ENCODE measurements around the gene LMNA.
A peak's percentile ranks its signal among the peaks of the same experiment; 100 is the strongest.
"Not testable (repeated sequence)": the region's sequence is repeated elsewhere in the genome, so short reads cannot be mapped to it uniquely, and the experiment has no call there.

The LMNA gene

DNA sequence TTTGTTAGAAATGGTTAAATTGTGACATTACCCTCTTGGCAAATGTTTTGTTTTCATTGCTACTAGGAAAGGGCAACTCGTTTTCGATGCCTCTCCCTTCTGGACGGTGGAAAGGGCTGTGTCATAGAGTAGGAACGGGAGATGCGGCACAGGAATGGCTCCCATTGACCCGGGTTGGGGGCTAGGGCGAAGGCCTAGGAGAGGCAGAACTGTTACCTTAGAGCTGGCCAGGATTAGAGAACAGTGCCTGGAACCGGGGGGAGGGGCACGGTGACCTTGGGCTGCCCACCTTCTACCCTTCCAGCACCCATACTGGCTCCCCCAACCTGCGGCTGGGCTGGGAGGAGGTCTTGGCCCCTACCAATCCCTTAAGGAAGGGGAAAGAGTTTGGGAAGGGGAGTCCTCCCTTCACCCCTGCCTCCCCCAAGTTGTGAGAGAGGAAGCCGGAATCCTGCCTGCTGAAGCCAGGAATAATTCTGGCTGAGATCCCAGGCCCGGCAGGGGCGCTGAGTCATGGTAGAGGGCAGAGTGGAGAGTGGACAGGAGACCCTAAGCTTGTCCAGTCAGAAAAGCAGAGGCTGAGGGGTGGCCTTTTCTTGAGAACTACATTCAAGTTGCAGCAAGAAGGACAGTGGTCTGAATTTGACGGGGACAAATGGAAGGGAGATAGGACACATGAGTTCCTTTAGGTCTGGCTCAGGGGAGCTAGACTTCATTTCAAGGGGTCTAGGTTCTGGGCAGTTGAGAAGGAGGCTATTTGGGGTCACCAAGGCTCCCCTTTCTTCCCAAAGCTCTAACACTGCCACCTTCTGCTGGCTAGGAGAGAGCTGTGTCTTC is 8.2 kb downstream of the LMNA start:
- H3K36me3 ChIP-seq (ENCODE audit: insufficient read depth, low read length) = peaks cover 9% of the 10 kb centered on the region; the same call in 1 of the 2 replicates
- H3K4me1 ChIP-seq (ENCODE audit: control insufficient read depth, insufficient read depth, low read length, unreplicated experiment) = peaks cover 82% of the 10 kb centered on the region
- no peaks in the 10 kb centered on the region for H3K27me3 ChIP-seq (ENCODE audit: insufficient read depth, low read length)
- peak overlapping the region; percentile 71 for H3K4me3 ChIP-seq (ENCODE audit: low read depth, low read length)
- peaks cover 86% of the 10 kb centered on the region for H3K79me2 ChIP-seq (ENCODE audit: control insufficient read depth, insufficient read depth, low read length, unreplicated experiment)
- H3K27ac ChIP-seq (ENCODE audit: low read depth, low read length) = peak overlapping the region; percentile 99
- no peak overlapping the region for H2AFZ ChIP-seq (ENCODE audit: low read length, unreplicated experiment)

DNA sequence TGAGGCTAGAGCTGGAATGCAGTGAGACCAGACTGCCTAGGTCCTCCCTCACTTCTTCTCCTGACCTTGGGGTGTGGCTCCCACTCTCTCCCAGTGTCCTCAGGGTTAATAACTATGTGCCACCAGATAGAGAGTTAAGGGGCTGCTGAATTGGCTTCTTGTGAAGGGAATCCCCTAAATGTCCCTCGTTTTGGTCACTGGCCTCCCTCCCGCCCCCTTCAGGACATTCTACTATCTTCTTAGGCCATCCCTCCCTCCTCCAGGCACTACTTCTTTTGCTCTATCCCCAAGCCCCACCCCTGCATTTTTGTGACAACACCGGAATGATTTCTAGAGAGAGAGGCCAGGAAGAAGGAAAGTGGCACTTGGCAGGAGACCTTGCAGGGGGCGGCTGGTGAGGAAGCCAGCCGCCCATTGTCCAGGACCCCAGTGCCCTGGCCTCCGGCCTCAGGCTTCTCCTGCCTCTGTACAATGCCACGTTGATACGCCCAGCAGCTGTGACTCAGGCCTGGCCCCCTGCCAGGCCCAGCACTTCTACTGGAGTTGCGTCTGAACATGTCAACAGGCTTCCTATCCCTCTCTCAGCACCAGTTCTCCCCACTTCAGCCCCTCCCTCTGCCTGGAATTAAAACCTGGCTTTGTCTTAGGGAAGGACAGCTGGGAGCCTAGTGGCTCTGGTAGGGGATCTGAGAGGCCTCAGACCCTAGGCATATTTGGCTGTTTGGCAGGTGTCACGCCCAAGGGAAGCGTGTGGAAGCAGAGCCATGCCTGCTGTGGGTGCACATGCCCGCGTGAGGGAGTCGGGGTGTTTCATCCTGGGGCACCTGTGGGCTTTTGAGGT is 9.1 kb downstream of the LMNA start:
- Histone ChIP-seq H3K4me1 (ENCODE audit: control insufficient read depth, insufficient read depth, low read length, unreplicated experiment) (peaks cover 83% of the 10 kb centered on the region), H3K36me3 (ENCODE audit: insufficient read depth, low read length) (peaks cover 2% of the 10 kb centered on the region; the same call in 1 of the 2 replicates), H3K27ac (ENCODE audit: low read depth, low read length) (peak overlapping the region; percentile 99), H3K4me3 (ENCODE audit: low read depth, low read length) (peak overlapping the region; percentile 71), H3K27me3 (ENCODE audit: insufficient read depth, low read length) (no peaks in the 10 kb centered on the region), H2AFZ (ENCODE audit: low read length, unreplicated experiment) (no peak overlapping the region), H3K79me2 (ENCODE audit: control insufficient read depth, insufficient read depth, low read length, unreplicated experiment) (peaks cover 86% of the 10 kb centered on the region)

DNA sequence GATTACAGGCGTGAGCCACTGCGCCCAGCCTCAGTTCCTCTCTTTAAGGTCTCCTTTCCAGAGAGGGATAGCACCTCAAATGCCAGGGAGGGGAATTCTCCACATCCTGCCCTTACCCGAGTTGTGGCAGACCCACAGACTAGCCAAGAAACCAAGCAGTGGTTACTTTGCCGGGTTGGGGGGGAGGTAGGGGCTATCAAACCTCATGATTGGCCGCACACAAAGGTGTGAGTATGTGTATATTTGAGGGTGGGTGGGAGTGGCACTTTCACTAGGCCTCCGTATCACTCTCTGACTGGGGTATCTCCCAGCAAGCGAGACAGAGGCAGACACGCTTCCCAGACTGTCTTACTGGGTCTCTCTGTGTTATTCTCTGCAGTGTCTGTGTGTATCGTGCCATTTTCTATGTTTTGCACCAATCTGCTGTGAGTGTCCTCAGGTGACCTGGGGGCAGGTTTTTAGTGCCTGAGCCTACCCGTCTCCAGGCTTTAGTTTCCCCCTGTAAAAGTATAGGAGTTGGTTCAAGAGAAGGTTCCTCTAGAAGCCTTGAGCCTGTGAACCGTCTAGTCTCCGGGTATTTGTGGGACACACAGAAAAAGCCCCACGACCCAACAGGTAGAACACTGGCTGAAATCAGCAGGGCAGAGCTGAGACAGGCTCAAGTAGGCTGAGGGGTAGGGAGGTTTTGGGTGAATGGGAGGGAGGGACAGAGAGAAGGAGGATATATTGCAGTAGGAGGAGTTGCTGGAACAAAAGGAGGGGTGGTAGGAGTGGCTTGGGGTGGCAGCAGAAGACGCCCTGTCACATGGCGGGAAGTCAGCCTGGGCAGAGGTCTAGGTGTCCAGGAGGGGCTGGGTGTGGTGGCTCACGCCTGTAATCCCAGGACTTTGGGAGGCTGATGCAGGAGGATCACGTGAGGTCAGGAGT is 10.3 kb downstream of the LMNA start:
- Histone ChIP-seq H2AFZ (ENCODE audit: low read length, unreplicated experiment) (no peak overlapping the region), H3K4me1 (ENCODE audit: control insufficient read depth, insufficient read depth, low read length, unreplicated experiment) (peaks cover 88% of the 10 kb centered on the region), H3K36me3 (ENCODE audit: insufficient read depth, low read length) (no peaks in the 10 kb centered on the region; the same call in 1 of the 2 replicates), H3K79me2 (ENCODE audit: control insufficient read depth, insufficient read depth, low read length, unreplicated experiment) (peaks cover 87% of the 10 kb centered on the region), H3K4me3 (ENCODE audit: low read depth, low read length) (peak overlapping the region; percentile 27), H3K27ac (ENCODE audit: low read depth, low read length) (peak overlapping the region; percentile 99), H3K27me3 (ENCODE audit: insufficient read depth, low read length) (no peaks in the 10 kb centered on the region)

DNA sequence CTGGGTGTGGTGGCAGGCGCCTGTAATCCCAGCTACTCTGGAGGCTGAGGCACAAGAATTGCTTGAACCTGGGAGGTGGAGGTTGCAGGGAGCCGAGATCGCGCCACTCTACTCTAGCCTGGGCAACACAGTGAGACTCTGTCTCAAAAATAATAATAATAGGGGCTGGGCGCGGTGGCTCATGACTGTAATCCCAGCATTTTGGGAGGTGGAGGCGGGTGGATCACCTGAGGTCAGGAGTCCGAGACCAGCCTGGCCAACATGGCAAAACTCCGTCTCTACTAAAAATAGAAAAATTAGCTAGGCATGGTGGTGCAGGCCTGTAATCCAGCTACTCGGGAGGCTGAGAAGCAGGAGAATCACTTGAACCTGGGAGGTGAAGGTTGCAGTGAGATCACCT is 11.0 kb downstream of the LMNA start:
- not testable (repeated sequence) for H3K36me3 ChIP-seq (ENCODE audit: insufficient read depth, low read length); H3K4me3 ChIP-seq (ENCODE audit: low read depth, low read length); H2AFZ ChIP-seq (ENCODE audit: low read length, unreplicated experiment); H3K27me3 ChIP-seq (ENCODE audit: insufficient read depth, low read length)
- peak overlapping the region; percentile 99 for H3K27ac ChIP-seq (ENCODE audit: low read depth, low read length)
- H3K79me2 ChIP-seq (ENCODE audit: control insufficient read depth, insufficient read depth, low read length, unreplicated experiment) = peaks cover 87% of the 10 kb centered on the region
- H3K4me1 ChIP-seq (ENCODE audit: control insufficient read depth, insufficient read depth, low read length, unreplicated experiment) = peaks cover 86% of the 10 kb centered on the region

DNA sequence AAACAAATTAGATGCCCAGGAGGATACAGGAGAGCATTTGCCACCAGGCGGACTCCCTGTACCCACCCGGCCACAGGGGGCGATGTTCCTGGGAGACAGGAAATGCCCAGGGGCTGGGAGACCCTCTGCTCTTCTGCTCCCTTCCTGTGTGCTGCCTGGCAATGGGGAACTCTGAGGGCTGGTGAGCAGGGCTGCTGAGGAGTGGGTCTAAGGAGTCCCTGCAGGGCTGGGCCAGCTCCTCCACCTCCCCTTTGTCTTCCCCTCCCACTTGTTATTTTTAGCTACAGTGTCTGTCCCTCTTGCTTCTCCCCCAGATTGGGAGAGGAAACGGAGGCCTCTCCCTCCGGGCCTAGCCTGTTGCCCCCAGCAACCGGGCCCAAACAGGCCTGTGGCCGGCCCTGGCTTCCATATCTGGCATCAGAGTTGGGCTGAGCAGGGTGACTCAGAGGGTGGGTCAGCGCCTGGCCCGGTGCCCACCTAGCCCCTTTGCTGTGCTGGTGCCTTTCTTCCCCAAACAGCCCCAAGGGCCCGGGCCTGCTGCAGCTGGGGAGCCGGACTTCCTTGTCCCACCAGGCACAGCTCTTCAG is 11.6 kb downstream of the LMNA start:
- Histone ChIP-seq H3K27ac (ENCODE audit: low read depth, low read length) (peak overlapping the region; percentile 99), H3K4me3 (ENCODE audit: low read depth, low read length) (peak overlapping the region; percentile 65), H3K36me3 (ENCODE audit: insufficient read depth, low read length) (peaks cover 5% of the 10 kb centered on the region; the same call in 1 of the 2 replicates), H2AFZ (ENCODE audit: low read length, unreplicated experiment) (no peak overlapping the region), H3K4me1 (ENCODE audit: control insufficient read depth, insufficient read depth, low read length, unreplicated experiment) (peaks cover 83% of the 10 kb centered on the region), H3K79me2 (ENCODE audit: control insufficient read depth, insufficient read depth, low read length, unreplicated experiment) (peaks cover 86% of the 10 kb centered on the region), H3K27me3 (ENCODE audit: insufficient read depth, low read length) (no peaks in the 10 kb centered on the region)

DNA sequence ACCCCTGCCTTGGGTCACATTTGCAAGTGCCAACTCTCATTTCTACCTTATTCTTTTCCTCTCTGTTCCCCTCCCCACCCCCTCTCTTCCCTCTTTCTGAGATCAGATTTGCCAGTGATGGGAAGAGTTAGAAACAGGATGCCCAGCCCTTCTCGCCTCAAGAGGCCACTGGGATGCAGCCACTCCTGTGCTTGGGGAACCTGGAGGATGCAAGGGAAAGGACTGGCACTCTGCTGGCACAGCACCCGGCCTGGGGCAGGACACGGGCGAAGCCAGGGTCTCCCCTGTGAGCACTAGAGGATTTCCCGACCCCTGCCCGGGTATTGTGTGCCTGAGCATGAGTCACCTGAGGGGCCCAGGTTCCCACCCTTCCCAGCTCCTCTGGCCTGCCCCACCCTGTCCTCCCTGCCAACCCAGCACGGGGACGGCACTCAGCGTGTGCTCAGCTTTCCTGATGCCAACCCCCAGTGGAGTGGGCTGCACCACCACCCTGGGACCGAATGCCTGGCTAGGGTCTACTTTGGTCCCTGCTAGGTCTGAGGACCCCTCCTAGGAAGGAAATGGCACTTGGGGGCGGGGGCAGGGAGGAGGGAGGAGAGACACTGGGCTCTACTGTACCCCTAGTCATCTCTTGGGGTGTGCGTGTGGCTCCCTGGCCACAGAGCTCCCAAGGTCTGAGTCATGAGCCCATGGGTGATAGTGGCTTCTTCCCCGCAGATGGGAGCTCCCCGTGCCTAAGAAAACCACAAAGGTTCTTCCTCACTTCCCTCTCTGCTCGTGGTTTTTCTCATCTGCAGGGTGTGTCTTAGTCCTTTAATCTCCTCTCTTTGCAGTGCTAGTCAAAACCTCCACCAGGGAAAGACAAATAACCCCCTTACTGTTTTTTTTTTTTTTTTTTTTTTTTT is 12.4 kb downstream of the LMNA start:
- peaks cover 86% of the 10 kb centered on the region for H3K79me2 ChIP-seq (ENCODE audit: control insufficient read depth, insufficient read depth, low read length, unreplicated experiment)
- peaks cover 77% of the 10 kb centered on the region for H3K4me1 ChIP-seq (ENCODE audit: control insufficient read depth, insufficient read depth, low read length, unreplicated experiment)
- peaks cover 11% of the 10 kb centered on the region; the same call in 1 of the 2 replicates for H3K36me3 ChIP-seq (ENCODE audit: insufficient read depth, low read length)
- no peak overlapping the region for H2AFZ ChIP-seq (ENCODE audit: low read length, unreplicated experiment)
- no peaks in the 10 kb centered on the region for H3K27me3 ChIP-seq (ENCODE audit: insufficient read depth, low read length)
- H3K27ac ChIP-seq (ENCODE audit: low read depth, low read length) = peak overlapping the region; percentile 99
- peak overlapping the region; percentile 65 for H3K4me3 ChIP-seq (ENCODE audit: low read depth, low read length)

DNA sequence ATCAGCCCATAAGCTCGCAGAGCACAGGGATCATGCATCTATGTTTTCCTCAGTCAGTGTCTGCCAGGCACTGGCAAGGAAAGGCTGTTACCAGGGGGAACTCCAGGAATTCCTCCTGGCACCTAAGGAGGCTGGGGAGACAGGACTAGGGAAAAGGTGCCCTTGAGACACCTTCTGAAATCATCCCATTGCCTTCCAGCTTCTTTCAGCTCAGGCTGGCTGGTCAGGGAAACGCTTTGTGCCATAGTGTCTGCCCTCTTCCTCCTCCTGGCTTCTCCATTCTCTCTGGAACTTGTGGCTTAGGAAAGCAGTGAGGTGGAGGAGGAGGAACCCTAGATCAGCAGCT is 13.8 kb downstream of the LMNA start:
- peaks cover 11% of the 10 kb centered on the region; the same call in 1 of the 2 replicates for H3K36me3 ChIP-seq (ENCODE audit: insufficient read depth, low read length)
- peaks cover 68% of the 10 kb centered on the region for H3K4me1 ChIP-seq (ENCODE audit: control insufficient read depth, insufficient read depth, low read length, unreplicated experiment)
- peak overlapping the region; percentile 57 for H3K4me3 ChIP-seq (ENCODE audit: low read depth, low read length)
- H3K27me3 ChIP-seq (ENCODE audit: insufficient read depth, low read length) = no peaks in the 10 kb centered on the region
- peaks cover 73% of the 10 kb centered on the region for H3K79me2 ChIP-seq (ENCODE audit: control insufficient read depth, insufficient read depth, low read length, unreplicated experiment)
- H2AFZ ChIP-seq (ENCODE audit: low read length, unreplicated experiment) = no peak overlapping the region
- H3K27ac ChIP-seq (ENCODE audit: low read depth, low read length) = peak overlapping the region; percentile 99

DNA sequence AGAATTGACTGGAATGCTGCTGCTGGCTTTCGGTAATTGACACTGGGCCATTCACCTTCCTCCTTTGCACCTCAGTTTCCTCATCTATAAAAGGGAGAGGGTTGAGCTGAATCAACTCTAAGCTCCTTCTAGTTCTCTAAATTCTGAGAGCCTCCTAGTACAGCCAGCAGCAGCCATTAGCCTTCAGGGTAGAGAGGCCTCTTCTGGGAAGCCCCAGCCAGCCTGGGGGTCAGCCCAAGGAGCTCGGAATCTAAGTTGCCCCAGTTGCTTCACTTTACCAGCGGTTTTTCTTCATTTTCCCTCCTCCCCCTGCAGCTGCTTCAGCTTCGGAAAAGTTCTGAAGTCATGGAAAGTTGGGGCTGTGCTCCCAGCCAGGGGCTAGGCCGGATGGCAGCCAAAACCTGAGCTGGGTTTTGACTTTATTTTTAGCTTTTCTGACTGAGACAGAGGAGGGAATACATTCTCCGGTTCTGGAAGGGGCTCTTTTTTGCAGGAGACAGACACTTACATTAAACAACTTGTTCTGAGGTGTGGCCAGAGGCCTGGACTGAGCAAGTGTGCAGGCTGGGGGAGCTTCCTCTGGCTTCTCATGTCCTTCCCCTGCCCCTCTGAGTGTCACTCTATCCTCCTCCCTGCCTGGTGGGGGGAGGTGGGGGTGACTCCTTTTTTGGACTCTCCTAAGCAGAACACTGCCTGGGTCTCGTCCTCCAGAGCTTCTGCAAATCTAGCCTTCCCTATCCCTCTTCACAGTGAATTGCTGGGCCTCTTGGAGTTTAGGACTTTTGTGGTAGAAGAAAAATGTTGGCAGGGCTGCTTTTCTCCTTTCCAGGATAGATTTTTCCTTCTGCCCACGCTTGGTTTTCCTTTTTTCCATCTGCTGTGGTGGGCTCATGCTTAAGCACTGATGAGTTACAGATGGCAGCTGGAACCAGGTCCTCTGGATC is 14.4 kb downstream of the LMNA start:
- peaks cover 11% of the 10 kb centered on the region; the same call in 1 of the 2 replicates for H3K36me3 ChIP-seq (ENCODE audit: insufficient read depth, low read length)
- no peak overlapping the region for H2AFZ ChIP-seq (ENCODE audit: low read length, unreplicated experiment)
- peak overlapping the region; percentile 57 for H3K4me3 ChIP-seq (ENCODE audit: low read depth, low read length)

More for the DNA sequence above, 14.4 kb downstream of the LMNA start:
- Histone ChIP-seq H3K27me3 (ENCODE audit: insufficient read depth, low read length) (no peaks in the 10 kb centered on the region), H3K27ac (ENCODE audit: low read depth, low read length) (peak overlapping the region; percentile 99), H3K4me1 (ENCODE audit: control insufficient read depth, insufficient read depth, low read length, unreplicated experiment) (peaks cover 63% of the 10 kb centered on the region), H3K79me2 (ENCODE audit: control insufficient read depth, insufficient read depth, low read length, unreplicated experiment) (peaks cover 71% of the 10 kb centered on the region)

Data from ACC112 (cell line).